KOPT-K1 (cell line): ENCODE data around the gene OVCA2.

Experiments
- H3K27ac ChIP-seq: fragments of 200-600 bp; sonication (generic); 2 replicates; pipeline ENCODE4 v1.5.1; 2016; ENCODE audit warnings: antibody characterized with exemption, mild to moderate bottlenecking, low read depth, low read length; ENCODE audit not compliant: poor library complexity, severe bottlenecking
- H3K36me3 ChIP-seq: fragments of 200-600 bp; sonication (generic); 2 replicates; pipeline ENCODE4 v1.5.1; 2017; ENCODE audit warnings: antibody characterized with exemption, mild to moderate bottlenecking, low read length, moderate library complexity; ENCODE audit not compliant: insufficient read depth
- H3K9me3 ChIP-seq: fragments of 200-600 bp; sonication (generic); 2 replicates; pipeline ENCODE4 v1.5.1; 2017; ENCODE audit warnings: antibody characterized with exemption, low read length, mild to moderate bottlenecking; ENCODE audit not compliant: insufficient read depth, poor library complexity, severe bottlenecking

Gene OVCA2

GRCh38 chr17:2060681-2061440 lies 19.0 kb downstream of the OVCA2 start:
- no peak overlapping the region for H3K27ac ChIP-seq

GRCh38 chr17:2061441-2061958 lies 19.7 kb downstream of the OVCA2 start:
- peaks cover 68% of the 10 kb centered on the region for H3K36me3 ChIP-seq
- no peak overlapping the region for H3K27ac ChIP-seq
- no peaks in the 10 kb centered on the region for H3K9me3 ChIP-seq

More at GRCh38 chr17:2060681-2061440, 19.0 kb downstream of the OVCA2 start:
- H3K9me3 ChIP-seq = no peaks in the 10 kb centered on the region
- peaks cover 62% of the 10 kb centered on the region for H3K36me3 ChIP-seq

- no peak overlapping the region for H3K27ac ChIP-seq
Measured at GRCh38 chr17:2062571-2063183, 20.9 kb downstream of the OVCA2 start.

GRCh38 chr17:2063261-2064146 lies 21.7 kb downstream of the OVCA2 start:
- no peaks in the 10 kb centered on the region for H3K9me3 ChIP-seq
- H3K27ac ChIP-seq = no peak overlapping the region
- H3K36me3 ChIP-seq = peaks cover 78% of the 10 kb centered on the region

More at GRCh38 chr17:2062571-2063183, 20.9 kb downstream of the OVCA2 start:
- peaks cover 78% of the 10 kb centered on the region for H3K36me3 ChIP-seq
- no peaks in the 10 kb centered on the region for H3K9me3 ChIP-seq

- H3K27ac ChIP-seq = no peak overlapping the region
- H3K36me3 ChIP-seq = peaks cover 78% of the 10 kb centered on the region
- H3K9me3 ChIP-seq = no peaks in the 10 kb centered on the region
Measured at GRCh38 chr17:2064147-2064489, 22.3 kb downstream of the OVCA2 start.

- H3K27ac ChIP-seq = no peak overlapping the region
- no peaks in the 10 kb centered on the region for H3K9me3 ChIP-seq
- H3K36me3 ChIP-seq = peaks cover 78% of the 10 kb centered on the region
Measured at GRCh38 chr17:2064520-2064971, 22.7 kb downstream of the OVCA2 start.

GRCh38 chr17:2064980-2065785 lies 23.4 kb downstream of the OVCA2 start:
- Histone ChIP-seq H3K27ac (peak overlapping the region; percentile 93), H3K36me3 (peaks cover 73% of the 10 kb centered on the region), H3K9me3 (no peaks in the 10 kb centered on the region)

- H3K27ac ChIP-seq = peak overlapping the region; percentile 93
- no peaks in the 10 kb centered on the region for H3K9me3 ChIP-seq
- peaks cover 70% of the 10 kb centered on the region for H3K36me3 ChIP-seq
Measured at GRCh38 chr17:2065949-2066400, 24.2 kb downstream of the OVCA2 start.

GRCh38 chr17:2067048-2067561 lies 25.3 kb downstream of the OVCA2 start:
- Histone ChIP-seq H3K27ac (peak overlapping the region; percentile 93), H3K36me3 (peaks cover 70% of the 10 kb centered on the region), H3K9me3 (no peaks in the 10 kb centered on the region)

GRCh38 chr17:2067608-2068024 lies 25.8 kb downstream of the OVCA2 start:
- Histone ChIP-seq H3K36me3 (peaks cover 70% of the 10 kb centered on the region), H3K27ac (peak overlapping the region; percentile 93), H3K9me3 (no peaks in the 10 kb centered on the region)

GRCh38 chr17:2068031-2068518 lies 26.3 kb downstream of the OVCA2 start:
- H3K9me3 ChIP-seq = no peaks in the 10 kb centered on the region
- peaks cover 69% of the 10 kb centered on the region for H3K36me3 ChIP-seq
- H3K27ac ChIP-seq = peak overlapping the region; percentile 93

- peaks cover 64% of the 10 kb centered on the region for H3K36me3 ChIP-seq
- no peaks in the 10 kb centered on the region for H3K9me3 ChIP-seq
- peak overlapping the region; percentile 93 for H3K27ac ChIP-seq
Measured at GRCh38 chr17:2068519-2069051, 26.8 kb downstream of the OVCA2 start.

- Histone ChIP-seq H3K36me3 (peaks cover 54% of the 10 kb centered on the region), H3K27ac (peak overlapping the region; percentile 93)
Measured at GRCh38 chr17:2070241-2071023, 28.6 kb downstream of the OVCA2 start.

More at GRCh38 chr17:2070241-2071023, 28.6 kb downstream of the OVCA2 start:
- no peaks in the 10 kb centered on the region for H3K9me3 ChIP-seq
